ENCODE measurements around the gene SELPLG. TPM values are rescaled to one million over a fixed set of nuclear protein-coding genes. Genes with fewer than 3 reads are reported as not detected.

Gene SELPLG
- total and polyA plus RNA-seq, 4 experiments from 2014 or later: 175 to 781 (median 330) TPM

- Mint-ChIP-seq H3K4me3 (peak overlapping the region in 1 of 8 donors; percentile 12), H3K4me1 (peaks cover 18 to 51% (median 27%) of the 10 kb centered on the region in 4 donors), H3K27me3 (no peaks in the 10 kb centered on the region), H3K9me3 (no peaks in the 10 kb centered on the region), H3K27ac (peak overlapping the region in 3 of 7 donors; percentile 3 to 79 (median 23)), H3K36me3 (no peaks in the 10 kb centered on the region)
- intact Hi-C loops (cut with micrococcal nuclease): loop anchor here (10.0 kb wide), 1 partner anchor 456 kb away; the partner anchor contains the start of genes ALKBH2 and UNG
- Histone ChIP-seq H3K36me3 (ENCODE audit: insufficient read depth, low read length) (no peaks in the 10 kb centered on the region), H3K27ac (ENCODE audit: low read depth, low read length) (no peak overlapping the region), H3K4me1 (ENCODE audit: insufficient read depth, low read length) (peaks cover 33% of the 10 kb centered on the region), H3K4me3 (ENCODE audit: low read length in 2 of 2) (no peak overlapping the region), H3K27me3 (ENCODE audit: insufficient read depth, low read length) (no peaks in the 10 kb centered on the region), H3K9me3 (ENCODE audit: control insufficient read depth in 1 of 2, low read length in 2 of 2) (no peaks in the 10 kb centered on the region)
- no peak for DNase-seq
- CTCF ChIA-PET (ENCODE audit: partially characterized antibody): interaction anchor here (1.0 to 17.5 kb wide), 5 partner anchors 12 to 163 kb away, joined by 3 to 463 read pairs (median 7); no protein-coding TSS in a partner anchor
- POLR2A ChIA-PET (ENCODE audit: partially characterized antibody): interaction anchor here (1.0 to 10.9 kb wide), 4 partner anchors 11 to 73 kb away, joined by 3 to 245 read pairs (median 10); partner anchors contain the start of genes ISCU and SART3
Measured at GRCh38 chr12:108638997-108639822, 5.5 kb upstream of the SELPLG start.

GRCh38 chr12:108638141-108638827 lies 4.6 kb upstream of the SELPLG start:
- no peak overlapping the region for H3K27ac ChIP-seq (ENCODE audit: low read depth, low read length)
- no peak overlapping the region for H3K4me3 Mint-ChIP-seq
- no peaks in the 10 kb centered on the region for H3K27me3 Mint-ChIP-seq
- ChIA-PET CTCF (ENCODE audit: partially characterized antibody) (interaction anchor here (1.3 to 17.5 kb wide), 3 partner anchors 8 to 25 kb away, joined by 4 to 463 read pairs (median 82); no protein-coding TSS in a partner anchor), POLR2A (ENCODE audit: partially characterized antibody) (interaction anchor here (1.0 to 10.9 kb wide), 3 partner anchors 12 to 72 kb away, joined by 4 to 245 read pairs (median 15); partner anchors contain the start of genes ISCU and SART3)
- H3K36me3 ChIP-seq (ENCODE audit: insufficient read depth, low read length): no peaks in the 10 kb centered on the region
- H3K27me3 ChIP-seq (ENCODE audit: insufficient read depth, low read length): no peaks in the 10 kb centered on the region
- no peaks in the 10 kb centered on the region for H3K9me3 ChIP-seq (ENCODE audit: control insufficient read depth in 1 of 2, low read length in 2 of 2)
- H3K4me1 ChIP-seq (ENCODE audit: insufficient read depth, low read length): peaks cover 36% of the 10 kb centered on the region
- no peak for DNase-seq
- intact Hi-C loops (cut with micrococcal nuclease): loop anchor here (10.0 kb wide), 1 partner anchor 457 kb away; the partner anchor contains the start of genes ALKBH2 and UNG
- no peak overlapping the region for H3K4me3 ChIP-seq (ENCODE audit: low read length in 2 of 2)
- no peak overlapping the region for H3K27ac Mint-ChIP-seq
- peaks cover 0 to 8% of the 10 kb centered on the region in 2 donors for H3K36me3 Mint-ChIP-seq
- no peaks in the 10 kb centered on the region for H3K9me3 Mint-ChIP-seq
- H3K4me1 Mint-ChIP-seq: peaks cover 21 to 53% (median 34%) of the 10 kb centered on the region in 4 donors

GRCh38 chr12:108637222-108637971 lies 3.7 kb upstream of the SELPLG start:
- H3K36me3 ChIP-seq (ENCODE audit: insufficient read depth, low read length): no peaks in the 10 kb centered on the region
- H3K4me3 ChIP-seq (ENCODE audit: low read length in 2 of 2): no peak overlapping the region
- Mint-ChIP-seq H3K9me3 (no peaks in the 10 kb centered on the region), H3K27ac (peak overlapping the region in 3 of 7 donors; percentile 43 to 99 (median 55)), H3K36me3 (peaks cover 0 to 14% of the 10 kb centered on the region in 2 donors), H3K27me3 (no peaks in the 10 kb centered on the region), H3K4me1 (peaks cover 21 to 53% (median 37%) of the 10 kb centered on the region in 4 donors), H3K4me3 (peak overlapping the region in 1 of 8 donors; percentile 35)
- no peak for DNase-seq
- POLR2A ChIA-PET (ENCODE audit: partially characterized antibody): interaction anchor here (0.9 to 10.9 kb wide), 3 partner anchors 20 to 220 kb away, joined by 4 to 245 read pairs (median 15); partner anchors contain the start of genes ISCU, SART3 and SSH1
- intact Hi-C loops (cut with micrococcal nuclease): loop anchor here (10.0 kb wide), 1 partner anchor 457 kb away; the partner anchor contains the start of genes ALKBH2 and UNG
- no peaks in the 10 kb centered on the region for H3K27me3 ChIP-seq (ENCODE audit: insufficient read depth, low read length)
- H3K27ac ChIP-seq (ENCODE audit: low read depth, low read length): no peak overlapping the region
- peaks cover 36% of the 10 kb centered on the region for H3K4me1 ChIP-seq (ENCODE audit: insufficient read depth, low read length)
- CTCF ChIA-PET (ENCODE audit: partially characterized antibody): interaction anchor here (0.8 to 17.5 kb wide), 6 partner anchors 9 to 166 kb away, joined by 3 to 463 read pairs (median 16); no protein-coding TSS in a partner anchor
- no peaks in the 10 kb centered on the region for H3K9me3 ChIP-seq (ENCODE audit: control insufficient read depth in 1 of 2, low read length in 2 of 2)

GRCh38 chr12:108635997-108636808 lies 2.5 kb upstream of the SELPLG start:
- peak overlapping the region; percentile 94 to 100 (median 99) for H3K4me3 Mint-ChIP-seq
- Histone ChIP-seq H3K4me1 (ENCODE audit: insufficient read depth, low read length) (peaks cover 40% of the 10 kb centered on the region), H3K4me3 (ENCODE audit: low read length in 2 of 2) (peak overlapping the region in 1 of 2 donors; percentile 92), H3K9me3 (ENCODE audit: control insufficient read depth in 1 of 2, low read length in 2 of 2) (no peaks in the 10 kb centered on the region), H3K27me3 (ENCODE audit: insufficient read depth, low read length) (no peaks in the 10 kb centered on the region), H3K27ac (ENCODE audit: low read depth, low read length) (peak overlapping the region; percentile 92), H3K36me3 (ENCODE audit: insufficient read depth, low read length) (no peaks in the 10 kb centered on the region)
- H3K4me1 Mint-ChIP-seq: peaks cover 25 to 59% (median 42%) of the 10 kb centered on the region in 4 donors
- DNase-seq: no peak
- ChIA-PET CTCF (ENCODE audit: partially characterized antibody) (interaction anchor here (0.8 to 17.5 kb wide), 12 partner anchors 8 to 168 kb away, joined by 3 to 463 read pairs (median 10); partner anchors contain the start of gene ISCU), POLR2A (ENCODE audit: partially characterized antibody) (interaction anchor here (0.6 to 11.1 kb wide), 12 partner anchors 9 to 222 kb away, joined by 3 to 310 read pairs (median 6); partner anchors contain the start of genes CORO1C, ISCU, SART3 and SSH1)
- intact Hi-C loops (cut with micrococcal nuclease): loop anchor here (10.0 kb wide), 1 partner anchor 459 kb away; the partner anchor contains the start of genes ALKBH2 and UNG
- peaks cover 8 to 20% of the 10 kb centered on the region in 2 donors for H3K36me3 Mint-ChIP-seq
- H3K27me3 Mint-ChIP-seq: no peaks in the 10 kb centered on the region
- H3K9me3 Mint-ChIP-seq: peaks cover 0 to 4% (median 0%) of the 10 kb centered on the region in 8 donors
- peak overlapping the region; percentile 99 to 100 (median 100) for H3K27ac Mint-ChIP-seq

GRCh38 chr12:108635201-108635996 lies 1.7 kb upstream of the SELPLG start:
- Histone ChIP-seq H3K4me3 (ENCODE audit: low read length in 2 of 2) (peak overlapping the region; percentile 5 to 92), H3K4me1 (ENCODE audit: insufficient read depth, low read length) (peaks cover 48% of the 10 kb centered on the region), H3K9me3 (ENCODE audit: control insufficient read depth in 1 of 2, low read length in 2 of 2) (no peaks in the 10 kb centered on the region), H3K27me3 (ENCODE audit: insufficient read depth, low read length) (no peaks in the 10 kb centered on the region), H3K27ac (ENCODE audit: low read depth, low read length) (peak overlapping the region; percentile 92), H3K36me3 (ENCODE audit: insufficient read depth, low read length) (peaks cover 5% of the 10 kb centered on the region)
- Mint-ChIP-seq H3K36me3 (peaks cover 13 to 25% of the 10 kb centered on the region in 2 donors), H3K27ac (peak overlapping the region; percentile 99 to 100 (median 100)), H3K4me3 (peak overlapping the region; percentile 94 to 100 (median 99)), H3K4me1 (peaks cover 30 to 67% (median 42%) of the 10 kb centered on the region in 4 donors), H3K9me3 (peaks cover 0 to 4% (median 0%) of the 10 kb centered on the region in 8 donors), H3K27me3 (no peaks in the 10 kb centered on the region)
- intact Hi-C loops (cut with micrococcal nuclease): loop anchor here (10.0 kb wide), 1 partner anchor 459 kb away; the partner anchor contains the start of genes ALKBH2 and UNG
- POLR2A ChIA-PET (ENCODE audit: partially characterized antibody): interaction anchor here (0.6 to 11.1 kb wide), 14 partner anchors 9 to 842 kb away, joined by 3 to 310 read pairs (median 6); partner anchors contain the start of genes CORO1C, ISCU, KCTD10 and SART3
- CTCF ChIA-PET (ENCODE audit: partially characterized antibody): interaction anchor here (0.9 to 17.5 kb wide), 11 partner anchors 9 to 168 kb away, joined by 4 to 463 read pairs (median 11); partner anchors contain the start of gene ISCU
- peak; percentile 56 to 82 (median 58) for DNase-seq

All from CD4-positive, alpha-beta memory T cell (primary cell).